MM.1S (cell line): ENCODE data around the gene STK32B.

Source experiments
- CTCF ChIP-seq: fragments of 300-600 bp; sonication (generic); IDR thresholded peaks from 2 replicates; pipeline ENCODE4 v1.5.1; 2016; ENCODE audit warnings: antibody characterized with exemption, low read length, mixed read lengths
- EZH2 ChIP-seq: fragments of 300-600 bp; sonication (generic); optimal IDR thresholded peaks from 2 replicates; pipeline ENCODE3; 2017; ENCODE audit warnings: low read depth, mild to moderate bottlenecking, antibody characterized with exemption, low read length, mixed read lengths
- EZH2phosphoT487 ChIP-seq: fragments of 300-600 bp; sonication (generic); IDR thresholded peaks from 2 replicates; pipeline ENCODE4 v1.6.1; 2018; ENCODE audit warnings: antibody characterized with exemption, low read length

DNA sequence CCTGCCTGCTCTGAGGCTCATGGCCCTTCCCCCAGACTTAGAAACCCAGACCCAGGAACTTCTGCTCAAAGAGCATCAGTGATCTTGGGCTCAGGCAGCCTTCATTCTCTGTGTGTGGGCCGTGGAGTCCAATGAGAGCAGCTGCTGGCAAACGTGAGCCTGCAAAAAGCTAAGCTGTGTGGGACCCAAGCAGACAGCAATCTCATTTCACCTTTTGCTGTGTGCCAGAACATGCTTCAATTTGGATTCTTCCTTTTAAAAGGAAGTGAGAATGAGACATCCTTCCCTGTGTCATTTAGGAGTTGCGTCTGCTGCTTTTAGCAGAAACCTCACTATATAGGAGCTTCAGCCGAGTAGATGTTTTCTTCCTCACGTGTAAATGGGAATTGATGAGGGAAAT, 418.6 kb downstream of the STK32B start:
- TF ChIP-seq CTCF (no peak), EZH2 (no peak), EZH2phosphoT487 (no peak)
